H1 (cell line): ENCODE results near the gene RNF10. TPM values are rescaled to one million over a fixed set of nuclear protein-coding genes. Genes with fewer than 3 reads are reported as not detected.

Experiments used
- SP4 ChIP-seq: IDR thresholded peaks from 2 replicates; pipeline ENCODE4 v1.6.1; 2012; ENCODE audit warnings: low read length, inconsistent platforms
- YY1 ChIP-seq: IDR thresholded peaks from 2 replicates; pipeline ENCODE4 v1.6.1; 2011; ENCODE audit warnings: low read depth, mild to moderate bottlenecking, low read length
- polyA plus RNA-seq, 7 experiments: library from polyadenylated mRNA; depleted of rRNA in 3 of 7; stranded (reverse) in 5 of 7; unstranded in 2 of 7; fragments of >200 nt in 5 of 7; fragments of 200-250 nt in 2 of 7; gene quantifications; 1 replicate in 5 of 7; 2 replicates in 1 of 7; 4 replicates in 1 of 7; pipeline versions ENCODE4 v1.2.1 to v1.2.3, GENCODE V29; 2011 to 2013; ENCODE audit warnings: missing spikeins in 2 of 7, mixed read lengths in 2 of 7
- total RNA-seq: library from RNA; stranded (reverse); fragmentation: NEBNext Ultra II Directional; extraction: Animal tissue kit (Norgen Biotek cat#: 25700); gene quantifications from 2 replicates; pipeline ENCODE4 v1.2.1, GENCODE V29; 2021

The RNF10 gene
- total and polyA plus RNA-seq, 2 of the 8 experiments (the other 6 are each of a cell fraction or from before 2014, with no cell fraction given), result 71.6 to 171 TPM

DNA sequence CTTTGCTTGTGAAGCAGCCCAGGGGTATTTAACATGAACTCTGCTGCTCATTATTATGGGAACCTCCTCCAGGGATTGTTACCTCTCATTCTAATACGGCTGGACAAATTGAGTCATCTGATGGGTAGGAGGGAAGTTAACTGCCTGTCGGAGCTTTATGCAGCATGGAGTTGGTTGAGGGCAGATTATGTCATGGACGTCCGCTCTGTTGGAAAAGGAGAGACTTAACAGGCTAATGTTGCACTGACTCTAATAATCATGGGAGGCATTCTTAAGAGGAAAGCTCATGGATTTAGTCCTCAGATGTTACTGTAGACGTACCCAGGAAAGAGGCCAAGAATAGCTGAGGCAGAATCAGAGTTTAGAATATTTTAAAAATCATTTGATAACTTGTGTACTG is 37.1 kb downstream of the RNF10 start (continued):
- TF ChIP-seq SP4 (no peak), YY1 (no peak)
